ENCODE measurements around the gene ZNF70. TPM values are rescaled to one million over a fixed set of nuclear protein-coding genes. Genes with fewer than 3 reads are reported as not detected.
A peak's percentile ranks its signal among the peaks of the same experiment; 100 is the strongest.

ZNF70 gene
- total and polyA plus RNA-seq, 2 of the 13 experiments (the other 11 are each of a cell fraction or from before 2014, with no cell fraction given): 0.62 to 3.6 TPM

- TF ChIP-seq, protein P1, sequence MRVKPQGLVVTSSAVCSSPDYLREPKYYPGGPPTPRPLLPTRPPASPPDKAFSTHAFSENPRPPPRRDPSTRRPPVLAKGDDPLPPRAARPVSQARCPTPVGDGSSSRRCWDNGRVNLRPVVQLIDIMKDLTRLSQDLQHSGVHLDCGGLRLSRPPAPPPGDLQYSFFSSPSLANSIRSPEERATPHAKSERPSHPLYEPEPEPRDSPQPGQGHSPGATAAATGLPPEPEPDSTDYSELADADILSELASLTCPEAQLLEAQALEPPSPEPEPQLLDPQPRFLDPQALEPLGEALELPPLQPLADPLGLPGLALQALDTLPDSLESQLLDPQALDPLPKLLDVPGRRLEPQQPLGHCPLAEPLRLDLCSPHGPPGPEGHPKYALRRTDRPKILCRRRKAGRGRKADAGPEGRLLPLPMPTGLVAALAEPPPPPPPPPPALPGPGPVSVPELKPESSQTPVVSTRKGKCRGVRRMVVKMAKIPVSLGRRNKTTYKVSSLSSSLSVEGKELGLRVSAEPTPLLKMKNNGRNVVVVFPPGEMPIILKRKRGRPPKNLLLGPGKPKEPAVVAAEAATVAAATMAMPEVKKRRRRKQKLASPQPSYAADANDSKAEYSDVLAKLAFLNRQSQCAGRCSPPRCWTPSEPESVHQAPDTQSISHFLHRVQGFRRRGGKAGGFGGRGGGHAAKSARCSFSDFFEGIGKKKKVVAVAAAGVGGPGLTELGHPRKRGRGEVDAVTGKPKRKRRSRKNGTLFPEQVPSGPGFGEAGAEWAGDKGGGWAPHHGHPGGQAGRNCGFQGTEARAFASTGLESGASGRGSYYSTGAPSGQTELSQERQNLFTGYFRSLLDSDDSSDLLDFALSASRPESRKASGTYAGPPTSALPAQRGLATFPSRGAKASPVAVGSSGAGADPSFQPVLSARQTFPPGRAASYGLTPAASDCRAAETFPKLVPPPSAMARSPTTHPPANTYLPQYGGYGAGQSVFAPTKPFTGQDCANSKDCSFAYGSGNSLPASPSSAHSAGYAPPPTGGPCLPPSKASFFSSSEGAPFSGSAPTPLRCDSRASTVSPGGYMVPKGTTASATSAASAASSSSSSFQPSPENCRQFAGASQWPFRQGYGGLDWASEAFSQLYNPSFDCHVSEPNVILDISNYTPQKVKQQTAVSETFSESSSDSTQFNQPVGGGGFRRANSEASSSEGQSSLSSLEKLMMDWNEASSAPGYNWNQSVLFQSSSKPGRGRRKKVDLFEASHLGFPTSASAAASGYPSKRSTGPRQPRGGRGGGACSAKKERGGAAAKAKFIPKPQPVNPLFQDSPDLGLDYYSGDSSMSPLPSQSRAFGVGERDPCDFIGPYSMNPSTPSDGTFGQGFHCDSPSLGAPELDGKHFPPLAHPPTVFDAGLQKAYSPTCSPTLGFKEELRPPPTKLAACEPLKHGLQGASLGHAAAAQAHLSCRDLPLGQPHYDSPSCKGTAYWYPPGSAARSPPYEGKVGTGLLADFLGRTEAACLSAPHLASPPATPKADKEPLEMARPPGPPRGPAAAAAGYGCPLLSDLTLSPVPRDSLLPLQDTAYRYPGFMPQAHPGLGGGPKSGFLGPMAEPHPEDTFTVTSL (CRISPR knock-in tag; IDR thresholded peaks at IDR 0.05; ENCODE audit: borderline replicate concordance): peak; percentile 48; the same call in 1 of the 2 replicates
- TF ChIP-seq FOSL1 (CRISPR knock-in tag; IDR thresholded peaks at IDR 0.05; ENCODE audit: borderline replicate concordance) (no peak), ZNF747 (CRISPR knock-in tag; IDR thresholded peaks at IDR 0.05; ENCODE audit: borderline replicate concordance) (peak; percentile 68; the same call in 1 of the 2 replicates), ZNF33A (CRISPR knock-in tag; IDR thresholded peaks at IDR 0.05; ENCODE audit: borderline replicate concordance) (no peak), ZFP62 (CRISPR knock-in tag; IDR thresholded peaks at IDR 0.05) (no peak), NFKBIZ (CRISPR knock-in tag; IDR thresholded peaks at IDR 0.05) (no peak), AGO1 (IDR thresholded peaks at IDR 0.05; ENCODE audit: low read depth, low read length, poor library complexity, severe bottlenecking) (no peak), ZIK1 (CRISPR knock-in tag; IDR thresholded peaks at IDR 0.05; ENCODE audit: borderline replicate concordance, low read depth) (peak; percentile 59; the same call in 1 of the 2 replicates), ZBTB43 (CRISPR knock-in tag; conservative IDR thresholded peaks at IDR 0.05) (no peak), CEBPB (IDR thresholded peaks at IDR 0.05; ENCODE audit: borderline replicate concordance, low read depth, low read length) (no peak), MIER3 (CRISPR knock-in tag; IDR thresholded peaks at IDR 0.05; ENCODE audit: borderline replicate concordance) (0 out of 2 replicates have a peak, but pooled peaks have one; percentile 20), ZNF18 (CRISPR knock-in tag; IDR thresholded peaks at IDR 0.05; ENCODE audit: insufficient replicate concordance) (peak; percentile 25), SNRNP70 (IDR thresholded peaks at IDR 0.05; ENCODE audit: low read depth, low read length) (no peak), ZNF614 (CRISPR knock-in tag; IDR thresholded peaks at IDR 0.05; ENCODE audit: borderline replicate concordance) (peak; percentile 5; the same call in 1 of the 2 replicates)
- TF ChIP-seq, protein P2, sequence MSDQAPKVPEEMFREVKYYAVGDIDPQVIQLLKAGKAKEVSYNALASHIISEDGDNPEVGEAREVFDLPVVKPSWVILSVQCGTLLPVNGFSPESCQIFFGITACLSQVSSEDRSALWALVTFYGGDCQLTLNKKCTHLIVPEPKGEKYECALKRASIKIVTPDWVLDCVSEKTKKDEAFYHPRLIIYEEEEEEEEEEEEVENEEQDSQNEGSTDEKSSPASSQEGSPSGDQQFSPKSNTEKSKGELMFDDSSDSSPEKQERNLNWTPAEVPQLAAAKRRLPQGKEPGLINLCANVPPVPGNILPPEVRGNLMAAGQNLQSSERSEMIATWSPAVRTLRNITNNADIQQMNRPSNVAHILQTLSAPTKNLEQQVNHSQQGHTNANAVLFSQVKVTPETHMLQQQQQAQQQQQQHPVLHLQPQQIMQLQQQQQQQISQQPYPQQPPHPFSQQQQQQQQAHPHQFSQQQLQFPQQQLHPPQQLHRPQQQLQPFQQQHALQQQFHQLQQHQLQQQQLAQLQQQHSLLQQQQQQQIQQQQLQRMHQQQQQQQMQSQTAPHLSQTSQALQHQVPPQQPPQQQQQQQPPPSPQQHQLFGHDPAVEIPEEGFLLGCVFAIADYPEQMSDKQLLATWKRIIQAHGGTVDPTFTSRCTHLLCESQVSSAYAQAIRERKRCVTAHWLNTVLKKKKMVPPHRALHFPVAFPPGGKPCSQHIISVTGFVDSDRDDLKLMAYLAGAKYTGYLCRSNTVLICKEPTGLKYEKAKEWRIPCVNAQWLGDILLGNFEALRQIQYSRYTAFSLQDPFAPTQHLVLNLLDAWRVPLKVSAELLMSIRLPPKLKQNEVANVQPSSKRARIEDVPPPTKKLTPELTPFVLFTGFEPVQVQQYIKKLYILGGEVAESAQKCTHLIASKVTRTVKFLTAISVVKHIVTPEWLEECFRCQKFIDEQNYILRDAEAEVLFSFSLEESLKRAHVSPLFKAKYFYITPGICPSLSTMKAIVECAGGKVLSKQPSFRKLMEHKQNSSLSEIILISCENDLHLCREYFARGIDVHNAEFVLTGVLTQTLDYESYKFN (CRISPR knock-in tag; conservative IDR thresholded peaks at IDR 0.05): peak; percentile 61
These were observed 17.0 kb upstream of the ZNF70 start, which contains the start of gene CHCHD10 (continued) for GRCh38 chr22:23767673-23768548.
